NCI-H82 treated with DMSO at 0.1 percent for 48 hours (cell line): ENCODE results near the gene LIME1.

Source experiments
- DNase-seq: peaks from one replicate; lab custom pipeline; 2025; ENCODE audit not compliant: unreplicated experiment; lab: John Stamatoyannopoulos, UW

The LIME1 gene

DNA sequence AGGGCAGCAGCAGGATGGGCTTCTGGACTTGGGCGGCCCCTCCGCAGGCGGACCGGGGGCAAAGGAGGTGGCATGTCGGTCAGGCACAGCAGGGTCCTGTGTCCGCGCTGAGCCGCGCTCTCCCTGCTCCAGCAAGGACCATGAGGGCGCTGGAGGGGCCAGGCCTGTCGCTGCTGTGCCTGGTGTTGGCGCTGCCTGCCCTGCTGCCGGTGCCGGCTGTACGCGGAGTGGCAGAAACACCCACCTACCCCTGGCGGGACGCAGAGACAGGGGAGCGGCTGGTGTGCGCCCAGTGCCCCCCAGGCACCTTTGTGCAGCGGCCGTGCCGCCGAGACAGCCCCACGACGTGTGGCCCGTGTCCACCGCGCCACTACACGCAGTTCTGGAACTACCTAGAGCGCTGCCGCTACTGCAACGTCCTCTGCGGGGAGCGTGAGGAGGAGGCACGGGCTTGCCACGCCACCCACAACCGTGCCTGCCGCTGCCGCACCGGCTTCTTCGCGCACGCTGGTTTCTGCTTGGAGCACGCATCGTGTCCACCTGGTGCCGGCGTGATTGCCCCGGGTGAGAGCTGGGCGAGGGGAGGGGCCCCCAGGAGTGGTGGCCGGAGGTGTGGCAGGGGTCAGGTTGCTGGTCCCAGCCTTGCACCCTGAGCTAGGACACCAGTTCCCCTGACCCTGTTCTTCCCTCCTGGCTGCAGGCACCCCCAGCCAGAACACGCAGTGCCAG, 39.7 kb upstream of the LIME1 start, which contains the start of gene TNFRSF6B:
Gene TNFRSF6B, plus strand, starts transcription at position 25 of the 729 bp plus-strand sequence. Its CDS starts 116 bp downstream, at position 141.
- no peak for DNase-seq

DNA sequence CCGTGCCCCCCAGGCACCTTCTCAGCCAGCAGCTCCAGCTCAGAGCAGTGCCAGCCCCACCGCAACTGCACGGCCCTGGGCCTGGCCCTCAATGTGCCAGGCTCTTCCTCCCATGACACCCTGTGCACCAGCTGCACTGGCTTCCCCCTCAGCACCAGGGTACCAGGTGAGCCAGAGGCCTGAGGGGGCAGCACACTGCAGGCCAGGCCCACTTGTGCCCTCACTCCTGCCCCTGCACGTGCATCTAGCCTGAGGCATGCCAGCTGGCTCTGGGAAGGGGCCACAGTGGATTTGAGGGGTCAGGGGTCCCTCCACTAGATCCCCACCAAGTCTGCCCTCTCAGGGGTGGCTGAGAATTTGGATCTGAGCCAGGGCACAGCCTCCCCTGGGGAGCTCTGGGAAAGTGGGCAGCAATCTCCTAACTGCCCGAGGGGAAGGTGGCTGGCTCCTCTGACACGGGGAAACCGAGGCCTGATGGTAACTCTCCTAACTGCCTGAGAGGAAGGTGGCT, 39.1 kb upstream of the LIME1 start:
- no peak for DNase-seq

DNA sequence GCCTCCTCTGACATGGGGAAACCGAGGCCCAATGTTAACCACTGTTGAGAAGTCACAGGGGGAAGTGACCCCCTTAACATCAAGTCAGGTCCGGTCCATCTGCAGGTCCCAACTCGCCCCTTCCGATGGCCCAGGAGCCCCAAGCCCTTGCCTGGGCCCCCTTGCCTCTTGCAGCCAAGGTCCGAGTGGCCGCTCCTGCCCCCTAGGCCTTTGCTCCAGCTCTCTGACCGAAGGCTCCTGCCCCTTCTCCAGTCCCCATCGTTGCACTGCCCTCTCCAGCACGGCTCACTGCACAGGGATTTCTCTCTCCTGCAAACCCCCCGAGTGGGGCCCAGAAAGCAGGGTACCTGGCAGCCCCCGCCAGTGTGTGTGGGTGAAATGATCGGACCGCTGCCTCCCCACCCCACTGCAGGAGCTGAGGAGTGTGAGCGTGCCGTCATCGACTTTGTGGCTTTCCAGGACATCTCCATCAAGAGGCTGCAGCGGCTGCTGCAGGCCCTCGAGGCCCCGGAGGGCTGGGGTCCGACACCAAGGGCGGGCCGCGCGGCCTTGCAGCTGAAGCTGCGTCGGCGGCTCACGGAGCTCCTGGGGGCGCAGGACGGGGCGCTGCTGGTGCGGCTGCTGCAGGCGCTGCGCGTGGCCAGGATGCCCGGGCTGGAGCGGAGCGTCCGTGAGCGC, 38.5 kb upstream of the LIME1 start:
- DNase-seq = no peak

DNA sequence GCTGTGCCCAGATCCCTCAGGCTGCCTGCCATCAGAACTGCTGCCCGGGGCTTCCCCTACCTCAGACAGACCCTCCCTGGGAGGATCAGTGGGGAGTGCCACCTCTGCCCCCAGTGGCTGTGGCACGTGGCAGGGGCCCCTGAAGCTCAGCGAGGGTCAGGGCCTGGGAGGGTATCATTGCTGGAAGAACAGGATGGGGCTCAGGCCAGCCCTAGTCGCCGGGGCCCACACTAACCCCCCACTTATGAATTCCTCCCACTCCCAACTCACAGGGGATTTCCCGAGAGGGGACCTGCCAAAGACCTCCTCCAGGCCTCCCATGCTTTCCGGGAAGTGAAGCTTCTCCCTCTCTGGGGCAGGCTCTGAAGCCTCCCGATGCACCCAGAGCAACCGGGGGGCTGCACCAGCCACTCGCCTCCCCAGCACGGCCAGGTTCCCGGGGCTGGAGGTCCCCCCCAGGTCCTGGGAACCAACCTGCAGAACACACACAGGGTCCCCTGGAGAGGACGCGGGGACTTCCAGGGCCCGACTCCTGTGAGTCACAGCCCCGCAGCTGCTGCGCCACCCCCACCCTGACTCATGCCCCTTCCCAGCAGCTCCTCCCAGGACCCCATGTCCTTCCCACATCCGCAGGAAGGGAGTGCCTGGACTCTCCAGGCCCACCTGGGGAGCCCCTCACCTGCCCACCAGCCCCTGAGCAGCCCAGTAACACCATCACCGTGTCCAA, 37.6 kb upstream of the LIME1 start:
- DNase-seq = no peak

DNA sequence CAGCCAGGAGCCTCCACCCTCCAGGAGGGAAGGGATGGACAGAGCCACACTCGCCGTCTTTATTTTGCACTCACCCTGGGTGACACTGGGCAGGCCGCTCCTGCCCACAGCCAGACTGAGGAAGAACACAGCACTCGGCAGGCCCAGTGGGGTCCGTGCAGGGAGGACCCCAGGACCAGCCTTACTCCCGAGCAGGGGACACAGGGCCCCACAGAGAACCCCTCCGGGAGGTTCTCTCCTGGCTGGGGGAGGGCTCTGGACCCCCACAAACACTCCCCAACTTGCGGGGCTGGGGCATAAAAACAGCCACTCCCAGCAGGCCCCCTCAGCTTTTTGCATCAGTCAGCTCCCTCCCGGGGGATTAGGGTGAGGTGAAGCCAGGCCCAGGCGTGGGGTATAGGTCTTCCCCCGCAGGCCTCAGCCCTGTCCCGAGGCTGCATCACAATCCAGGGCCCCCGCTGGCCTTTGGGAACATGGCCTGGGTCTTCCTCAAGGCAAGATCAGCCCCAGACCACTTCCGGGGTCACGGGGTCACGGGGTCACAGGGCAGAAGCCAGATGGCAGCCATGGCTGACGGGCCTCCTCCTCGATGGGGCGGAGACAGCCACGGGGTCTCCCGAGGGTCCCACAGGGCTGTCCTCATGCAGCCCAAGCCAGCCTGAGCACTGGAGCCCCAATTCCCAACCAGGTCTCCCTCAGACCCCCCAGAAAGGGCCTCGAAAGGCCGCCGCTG, 36.8 kb upstream of the LIME1 start:
- no peak for DNase-seq

DNA sequence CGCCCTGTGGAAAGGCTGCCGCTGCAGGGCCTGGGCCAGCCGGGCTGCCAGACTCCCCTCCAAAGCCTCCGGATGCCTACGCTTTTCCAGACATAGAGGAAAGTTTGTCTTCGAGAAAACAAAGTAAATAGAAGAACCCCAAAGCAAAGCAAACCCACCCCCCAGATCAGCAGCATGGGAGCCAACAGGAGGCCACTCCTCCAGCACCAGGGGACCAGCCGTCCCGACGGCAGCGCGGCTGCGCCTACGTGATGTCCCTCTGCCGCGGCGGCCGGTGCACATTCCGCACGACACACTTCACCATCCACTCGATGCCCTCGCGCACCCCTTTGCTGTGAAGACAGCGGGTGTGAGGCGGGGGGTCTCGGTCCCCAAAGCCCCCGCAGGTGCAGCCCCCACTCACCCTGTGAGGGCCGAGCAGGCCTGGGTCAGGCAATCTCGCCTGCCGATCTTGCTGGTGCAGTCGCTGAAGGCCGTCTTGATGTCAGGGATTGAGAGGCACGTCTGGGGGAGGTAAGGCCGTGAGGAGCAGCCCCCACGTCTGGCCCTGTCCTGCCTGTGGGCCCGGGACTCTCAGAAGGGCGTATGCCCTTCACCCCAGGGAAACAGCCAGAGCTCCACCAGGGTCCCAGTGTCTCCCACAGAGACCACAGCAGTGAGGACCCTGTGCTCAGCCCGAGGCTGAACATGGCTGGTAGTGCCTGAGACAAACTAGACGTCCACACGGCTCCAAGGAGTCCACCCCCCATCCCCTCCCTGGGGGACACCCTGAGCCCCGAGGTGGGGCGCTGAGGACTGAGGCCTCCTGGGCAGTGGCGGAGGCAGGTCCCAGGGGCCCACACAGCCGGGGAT, 36.0 kb upstream of the LIME1 start:
- DNase-seq = no peak

DNA sequence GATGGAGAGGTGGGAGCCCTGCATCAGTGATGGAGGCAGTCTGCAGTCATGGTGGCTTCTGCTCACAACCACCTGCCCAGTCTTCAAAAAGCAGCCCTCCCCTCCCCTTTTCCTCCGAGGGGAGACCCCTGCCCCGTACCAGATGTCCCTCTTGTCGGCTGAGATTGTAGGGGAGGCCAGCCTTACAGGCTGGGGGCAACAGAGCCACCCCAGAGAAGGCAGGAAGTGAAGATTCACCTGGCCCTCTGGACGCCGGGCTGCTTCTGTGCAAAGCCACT, 35.5 kb upstream of the LIME1 start:
- no peak for DNase-seq

DNA sequence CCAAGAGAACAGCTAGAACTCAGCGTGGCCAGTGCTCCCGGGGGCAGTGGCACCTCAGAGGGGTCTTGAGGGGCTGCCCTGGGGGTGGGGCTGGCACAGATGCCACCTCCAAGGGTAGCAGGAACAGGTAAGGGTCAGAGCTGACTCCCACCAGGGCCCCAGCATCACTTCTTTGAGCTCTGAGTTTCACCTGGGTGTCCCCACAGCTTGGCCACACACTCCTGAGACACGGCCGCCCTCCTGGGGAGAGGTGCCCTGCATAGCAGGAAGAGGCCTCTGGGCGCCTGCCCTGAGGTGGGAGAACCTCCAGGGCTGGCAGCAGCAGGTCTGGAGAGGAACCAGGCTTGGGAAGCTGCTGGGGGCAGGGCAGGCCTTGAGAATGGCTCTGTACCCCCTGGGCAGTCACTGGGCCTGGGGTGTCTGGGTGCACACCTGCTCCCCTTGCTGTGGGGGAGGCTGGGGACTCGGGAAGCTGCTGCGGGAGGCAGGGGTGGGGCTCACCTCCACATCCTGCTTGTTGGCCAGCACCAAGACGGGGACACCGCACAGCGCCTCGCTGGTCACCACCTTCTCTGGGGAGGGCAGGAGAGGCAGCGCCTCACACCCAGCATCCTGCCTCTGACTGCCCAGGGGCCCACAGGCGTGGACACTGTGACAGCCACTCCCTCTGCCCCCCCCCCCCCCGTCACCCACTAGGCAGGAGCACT, 35.0 kb upstream of the LIME1 start:
- DNase-seq = no peak

DNA sequence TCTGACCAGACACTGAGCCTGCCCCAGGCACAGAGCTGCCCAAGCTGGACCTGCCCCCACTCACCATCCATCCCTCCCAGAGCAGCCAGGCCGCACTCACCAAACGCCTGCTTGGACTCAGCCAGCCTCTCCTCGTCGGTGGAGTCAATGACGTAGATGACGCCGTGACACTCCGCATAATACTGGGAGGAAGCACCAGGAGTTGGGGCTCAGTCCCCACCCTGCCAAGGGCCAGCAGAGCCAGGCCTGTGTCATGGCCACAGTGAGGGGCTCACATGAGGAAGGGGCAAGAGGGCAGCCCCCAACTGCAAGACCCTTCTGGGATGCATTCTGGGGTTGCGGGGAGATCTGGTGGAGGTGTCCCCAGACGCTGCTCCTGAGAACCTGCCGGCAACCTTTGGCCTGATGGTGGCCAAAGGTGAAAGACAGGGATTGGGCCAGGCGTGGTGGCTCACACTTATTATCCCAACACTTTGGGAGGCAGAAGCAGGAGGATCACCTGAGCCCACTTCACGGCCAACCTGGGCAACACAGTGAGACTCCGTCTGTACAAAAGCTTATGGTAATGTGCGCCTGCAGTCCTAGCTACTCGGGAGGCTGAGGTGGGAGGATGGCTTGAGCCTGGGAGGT, 34.3 kb upstream of the LIME1 start:
- no peak for DNase-seq

DNA sequence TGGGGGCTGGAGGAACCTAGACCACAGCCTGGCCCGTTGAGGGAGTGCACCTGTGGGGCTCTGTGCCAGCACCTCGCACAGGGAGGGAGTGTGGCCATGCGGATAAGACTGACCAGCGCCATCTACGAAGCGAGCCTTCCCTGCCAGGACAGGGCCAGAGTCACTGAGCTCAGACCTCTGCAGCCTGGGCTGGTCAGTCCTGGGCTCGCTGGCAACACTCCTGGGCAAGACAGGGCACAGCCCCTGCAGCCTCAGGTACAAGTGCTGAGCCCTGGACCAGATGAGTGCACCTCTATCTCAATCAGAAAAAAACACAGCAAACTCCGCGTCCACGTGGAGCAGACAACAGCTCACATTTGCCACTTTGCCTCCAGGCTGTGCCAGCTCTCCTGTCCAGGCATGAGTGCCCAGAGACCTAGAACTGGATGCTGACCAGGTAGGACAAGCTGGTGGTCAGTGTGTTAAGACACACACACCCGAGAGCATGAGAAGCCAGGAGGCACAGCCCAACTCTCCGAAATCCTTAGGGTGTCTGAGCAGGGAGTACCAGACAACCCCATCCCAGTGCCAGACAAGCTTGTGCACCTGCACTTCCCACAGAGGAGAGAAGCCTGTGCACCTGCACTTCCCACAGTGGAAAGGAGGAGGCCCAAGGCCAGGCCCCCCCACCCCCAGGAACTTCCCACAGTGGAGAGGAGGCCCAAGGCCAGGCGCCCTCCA, 33.6 kb upstream of the LIME1 start:
- DNase-seq = no peak

DNA sequence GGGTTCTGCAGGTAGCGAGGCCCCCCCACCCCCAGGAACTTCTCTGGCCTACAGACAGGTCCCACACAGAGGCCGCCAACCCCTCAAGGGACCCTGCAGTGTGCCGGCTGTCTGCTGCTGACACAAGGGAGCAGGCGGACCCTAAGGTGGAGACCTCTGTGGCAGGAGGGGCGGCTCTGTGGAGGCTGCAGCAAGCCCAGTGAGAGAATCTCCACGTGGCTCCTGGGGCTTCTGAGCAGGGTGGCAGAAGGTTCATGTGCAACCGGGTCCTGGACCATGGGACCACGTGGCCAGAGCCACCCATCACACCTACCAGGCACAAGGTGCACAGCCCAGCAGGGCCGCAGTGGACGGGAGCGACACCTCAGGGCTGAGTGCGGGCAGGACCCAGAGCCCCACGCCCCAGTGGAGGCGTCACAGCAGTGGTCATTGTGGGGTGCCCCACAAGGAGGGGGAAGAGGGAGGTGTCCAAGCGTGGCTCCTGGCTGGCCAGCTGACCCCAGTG, 32.9 kb upstream of the LIME1 start:
- DNase-seq = no peak

DNA sequence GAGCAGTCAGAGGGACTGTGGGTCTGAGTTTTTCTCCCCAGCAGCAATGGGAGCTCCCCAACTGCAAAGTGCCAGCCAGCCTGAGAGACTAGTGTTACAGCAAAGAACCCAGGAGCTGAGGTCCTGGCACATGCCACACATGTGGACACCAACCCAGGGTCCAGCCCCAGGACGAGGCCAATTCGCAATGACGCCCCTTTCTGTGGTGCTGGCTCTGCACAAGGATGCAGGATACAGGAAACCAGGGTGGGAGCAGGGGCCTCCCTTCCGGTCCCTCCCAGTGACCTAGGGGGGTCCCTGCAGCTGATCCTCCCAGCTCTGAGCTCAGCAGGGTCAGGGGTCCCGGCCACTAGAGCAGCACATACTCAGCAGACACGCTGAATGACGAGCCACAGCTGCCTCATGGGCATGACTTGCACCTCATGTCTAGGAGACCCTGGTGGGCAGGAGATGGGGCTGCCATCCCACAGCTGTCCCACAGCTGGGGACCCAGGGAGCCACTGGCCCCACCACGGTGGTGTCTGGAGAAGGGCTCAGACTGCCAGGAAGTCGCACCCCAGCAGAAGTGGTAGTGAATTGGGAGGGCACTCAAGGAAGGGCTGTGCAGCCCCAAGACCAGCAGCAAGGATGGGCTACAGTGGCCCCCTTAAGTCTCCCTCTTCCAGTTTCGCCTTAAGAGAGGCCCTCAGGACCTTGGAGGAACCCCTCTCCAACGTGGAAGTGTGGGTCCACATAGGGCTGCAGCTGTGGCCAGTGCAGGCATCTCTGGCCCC, 32.3 kb upstream of the LIME1 start:
- DNase-seq = no peak

DNA sequence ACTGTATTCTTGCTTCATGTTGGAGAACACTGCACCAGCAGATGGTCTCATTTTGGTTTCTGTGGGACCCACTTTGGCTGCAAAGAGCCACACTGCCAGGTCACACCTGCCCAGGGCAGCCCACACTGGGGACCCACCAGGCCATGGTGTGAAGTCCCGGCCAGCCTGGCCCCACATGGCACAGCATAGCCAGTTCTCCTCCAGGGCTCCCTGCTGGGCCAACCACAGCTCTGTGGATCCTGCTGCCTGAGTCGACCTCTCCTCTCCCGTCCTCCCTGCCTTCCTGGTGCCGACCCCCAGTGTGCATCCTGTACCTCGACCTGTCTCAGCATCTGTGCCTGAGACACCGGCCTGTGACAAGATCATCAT, 31.7 kb upstream of the LIME1 start:
- DNase-seq = no peak

DNA sequence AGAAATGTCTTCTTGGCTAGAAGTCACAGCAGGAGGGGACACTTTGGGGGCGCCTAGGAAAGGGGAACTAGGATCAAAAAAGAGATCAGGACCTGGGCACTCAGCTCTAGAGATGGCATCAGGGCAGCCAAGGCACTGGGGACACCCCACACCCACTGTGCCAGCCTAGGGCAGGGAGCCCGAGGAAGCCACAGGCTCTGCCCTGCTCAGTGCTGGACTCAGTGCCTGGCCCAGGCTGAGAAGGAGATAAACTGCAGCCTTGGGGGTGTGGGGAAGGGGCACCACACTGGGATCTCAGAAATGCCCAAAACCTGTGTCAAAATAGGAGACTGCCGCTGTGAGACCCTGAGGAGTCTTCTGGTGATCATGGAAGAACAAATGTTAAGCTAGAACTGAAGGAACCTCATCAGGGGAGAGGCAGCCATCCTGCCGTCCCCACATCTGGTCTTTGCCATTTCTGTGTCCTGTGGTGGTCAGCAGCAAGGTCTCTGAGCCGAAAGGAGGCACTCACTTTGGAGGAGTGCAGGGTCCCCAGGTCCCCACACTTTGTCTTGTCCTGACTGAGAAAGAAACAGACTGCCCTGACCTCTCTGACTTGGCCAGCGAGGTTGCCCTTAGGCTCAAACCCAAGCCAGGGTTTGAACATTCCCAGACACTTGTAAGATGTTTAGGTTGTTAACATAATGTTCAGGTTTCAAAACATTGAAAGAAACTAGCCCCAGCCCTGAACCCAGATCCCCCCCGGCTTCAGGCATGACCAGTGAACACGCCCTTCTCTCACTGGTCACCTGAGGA, 31.0 kb upstream of the LIME1 start:
- DNase-seq = no peak

DNA sequence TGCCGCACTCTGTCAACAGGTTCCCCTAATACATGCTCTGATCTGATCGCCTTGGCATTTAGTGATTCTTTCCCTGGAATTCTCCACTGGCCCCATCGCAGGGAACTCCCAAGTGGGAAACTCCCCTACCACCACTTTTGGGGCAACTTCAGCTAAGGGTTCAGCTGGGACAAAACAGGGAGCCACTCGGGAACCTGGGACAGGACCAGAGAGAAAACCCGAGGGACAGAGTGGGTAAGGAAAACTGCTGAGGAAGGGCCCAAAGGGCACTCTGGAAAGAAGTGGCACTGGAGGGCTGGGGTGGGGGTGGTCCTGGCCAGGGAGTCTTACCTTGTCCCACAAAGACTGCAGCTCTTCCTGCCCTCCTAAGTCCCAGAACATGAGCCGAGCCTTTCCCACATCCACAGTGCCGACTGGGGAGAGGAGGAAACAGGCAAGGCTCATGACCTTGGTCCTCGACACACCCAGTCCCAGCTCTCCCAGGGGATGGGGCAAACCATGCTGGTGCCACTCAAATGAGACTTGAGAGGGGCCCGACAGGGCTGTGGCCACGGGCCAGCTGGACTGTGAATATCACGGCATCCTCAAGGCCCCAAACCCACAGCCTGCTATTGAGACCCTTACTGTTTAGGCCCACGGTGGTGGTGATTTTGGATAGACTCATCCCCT, 30.3 kb upstream of the LIME1 start:
- no peak for DNase-seq

DNA sequence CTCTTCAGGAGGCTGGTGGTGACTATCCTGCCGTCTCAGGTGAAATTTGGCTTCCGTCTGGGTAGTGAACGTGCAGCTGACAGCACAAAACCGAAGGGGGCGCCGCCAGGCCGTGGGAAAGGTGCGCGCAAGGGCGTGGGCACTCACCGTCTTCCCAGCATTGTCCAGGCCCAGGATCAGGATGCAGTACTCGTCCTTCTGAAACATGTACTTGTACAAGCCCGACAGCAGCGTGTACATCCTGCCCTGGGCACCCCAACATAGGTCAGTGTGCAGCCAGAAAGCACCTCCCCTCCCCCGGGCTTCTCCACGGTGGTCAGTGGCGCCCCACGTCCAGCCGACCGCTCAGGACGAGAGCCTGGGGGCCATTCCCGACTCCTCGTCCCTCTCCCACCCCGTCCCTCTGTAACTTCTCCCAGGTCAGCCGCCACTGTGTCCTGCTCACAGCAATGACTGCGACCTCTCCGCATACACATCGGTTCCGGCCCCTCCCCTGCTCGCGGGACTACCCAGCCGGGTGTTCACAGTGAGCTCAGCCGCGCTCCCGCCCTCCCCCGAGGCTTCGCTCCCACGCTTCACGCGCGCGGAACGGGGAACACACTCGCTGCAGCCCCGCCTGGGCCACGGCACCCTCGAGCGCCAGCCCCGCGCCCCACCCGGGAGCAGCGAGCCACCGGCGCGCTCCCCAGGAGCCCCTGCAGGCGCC, 29.5 kb upstream of the LIME1 start:
- no peak for DNase-seq
